Measurements from ENCODE around the gene DMPK. TPM values are rescaled to one million over a fixed set of nuclear protein-coding genes. Genes with fewer than 3 reads are reported as not detected.

The DMPK gene
- total RNA-seq, 1 donor from 2014 or later = 29.0 TPM

DNA sequence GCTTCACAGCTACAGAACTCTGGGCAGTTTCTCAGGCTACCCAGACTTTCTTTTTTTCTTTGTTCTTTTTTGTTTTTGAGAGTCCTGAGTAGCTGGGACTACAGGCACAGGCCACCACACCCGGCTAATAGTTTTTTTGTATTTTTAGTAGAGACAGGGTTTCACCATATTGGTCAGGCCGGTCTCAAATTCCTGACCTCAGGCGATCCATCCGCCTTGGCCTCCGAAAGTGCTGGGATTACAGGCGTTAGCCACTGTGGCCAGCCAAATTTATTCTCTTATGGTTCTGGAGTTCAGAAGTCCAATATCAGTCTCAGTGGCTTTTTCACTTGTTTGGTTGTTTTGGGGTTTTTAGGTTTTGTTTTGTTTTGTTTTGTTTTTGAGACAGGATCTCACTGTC is 36.7 kb downstream of the DMPK start:
- H3K36me3 ChIP-seq = no peaks in the 10 kb centered on the region
- H3K9me3 ChIP-seq = no peaks in the 10 kb centered on the region
- no peaks in the 10 kb centered on the region for H3K27me3 ChIP-seq
- H3K4me1 ChIP-seq = no peaks in the 10 kb centered on the region
- no peak for TF ChIP-seq POLR2AphosphoS5 (IDR thresholded peaks at IDR 0.05; ENCODE audit: insufficient read depth in 1 of 2, low read depth in 1 of 2)
- TF ChIP-seq, protein P1, sequence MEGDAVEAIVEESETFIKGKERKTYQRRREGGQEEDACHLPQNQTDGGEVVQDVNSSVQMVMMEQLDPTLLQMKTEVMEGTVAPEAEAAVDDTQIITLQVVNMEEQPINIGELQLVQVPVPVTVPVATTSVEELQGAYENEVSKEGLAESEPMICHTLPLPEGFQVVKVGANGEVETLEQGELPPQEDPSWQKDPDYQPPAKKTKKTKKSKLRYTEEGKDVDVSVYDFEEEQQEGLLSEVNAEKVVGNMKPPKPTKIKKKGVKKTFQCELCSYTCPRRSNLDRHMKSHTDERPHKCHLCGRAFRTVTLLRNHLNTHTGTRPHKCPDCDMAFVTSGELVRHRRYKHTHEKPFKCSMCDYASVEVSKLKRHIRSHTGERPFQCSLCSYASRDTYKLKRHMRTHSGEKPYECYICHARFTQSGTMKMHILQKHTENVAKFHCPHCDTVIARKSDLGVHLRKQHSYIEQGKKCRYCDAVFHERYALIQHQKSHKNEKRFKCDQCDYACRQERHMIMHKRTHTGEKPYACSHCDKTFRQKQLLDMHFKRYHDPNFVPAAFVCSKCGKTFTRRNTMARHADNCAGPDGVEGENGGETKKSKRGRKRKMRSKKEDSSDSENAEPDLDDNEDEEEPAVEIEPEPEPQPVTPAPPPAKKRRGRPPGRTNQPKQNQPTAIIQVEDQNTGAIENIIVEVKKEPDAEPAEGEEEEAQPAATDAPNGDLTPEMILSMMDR (IDR thresholded peaks at IDR 0.05) = no peak
- no peak for TF ChIP-seq POLR2A (IDR thresholded peaks at IDR 0.05)
- intact Hi-C loops (cut with DNase I) = no loop called here
- no peak overlapping the region for H3K4me3 ChIP-seq
- no peak overlapping the region for H3K27ac ChIP-seq
- no peak for DNase-seq (ENCODE audit: extremely low spot score in 2 of 2)

DNA sequence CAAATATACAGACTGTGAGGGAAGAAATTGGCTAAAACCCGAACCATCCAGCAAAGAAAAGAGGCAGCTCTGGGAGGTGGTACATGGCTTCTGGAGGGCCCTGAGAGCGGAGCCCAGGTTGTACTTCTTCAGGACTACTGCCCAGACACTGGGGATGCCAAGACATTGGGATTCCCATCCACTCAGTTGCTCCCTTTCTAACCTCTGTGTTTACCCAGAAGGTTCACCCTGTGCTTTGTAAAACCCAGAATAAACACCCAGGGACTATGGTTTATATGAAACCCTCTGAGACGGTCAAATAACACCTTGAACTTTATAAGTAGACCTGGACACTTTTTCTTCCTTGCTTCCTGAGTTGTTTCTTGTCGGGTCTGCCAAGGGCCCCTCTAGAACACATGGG is 39.3 kb downstream of the DMPK start:
- Histone ChIP-seq H3K4me1 (no peaks in the 10 kb centered on the region), H3K36me3 (no peaks in the 10 kb centered on the region), H3K27me3 (no peaks in the 10 kb centered on the region), H3K9me3 (no peaks in the 10 kb centered on the region), H3K4me3 (no peak overlapping the region), H3K27ac (no peak overlapping the region)
- TF ChIP-seq POLR2AphosphoS5 (IDR thresholded peaks at IDR 0.05; ENCODE audit: insufficient read depth in 1 of 2, low read depth in 1 of 2) = no peak
- TF ChIP-seq, protein P1 (IDR thresholded peaks at IDR 0.05) = no peak
- TF ChIP-seq POLR2A (IDR thresholded peaks at IDR 0.05) = no peak
- intact Hi-C loops (cut with DNase I) = no loop called here
- no peak for DNase-seq (ENCODE audit: extremely low spot score in 2 of 2)

DNA sequence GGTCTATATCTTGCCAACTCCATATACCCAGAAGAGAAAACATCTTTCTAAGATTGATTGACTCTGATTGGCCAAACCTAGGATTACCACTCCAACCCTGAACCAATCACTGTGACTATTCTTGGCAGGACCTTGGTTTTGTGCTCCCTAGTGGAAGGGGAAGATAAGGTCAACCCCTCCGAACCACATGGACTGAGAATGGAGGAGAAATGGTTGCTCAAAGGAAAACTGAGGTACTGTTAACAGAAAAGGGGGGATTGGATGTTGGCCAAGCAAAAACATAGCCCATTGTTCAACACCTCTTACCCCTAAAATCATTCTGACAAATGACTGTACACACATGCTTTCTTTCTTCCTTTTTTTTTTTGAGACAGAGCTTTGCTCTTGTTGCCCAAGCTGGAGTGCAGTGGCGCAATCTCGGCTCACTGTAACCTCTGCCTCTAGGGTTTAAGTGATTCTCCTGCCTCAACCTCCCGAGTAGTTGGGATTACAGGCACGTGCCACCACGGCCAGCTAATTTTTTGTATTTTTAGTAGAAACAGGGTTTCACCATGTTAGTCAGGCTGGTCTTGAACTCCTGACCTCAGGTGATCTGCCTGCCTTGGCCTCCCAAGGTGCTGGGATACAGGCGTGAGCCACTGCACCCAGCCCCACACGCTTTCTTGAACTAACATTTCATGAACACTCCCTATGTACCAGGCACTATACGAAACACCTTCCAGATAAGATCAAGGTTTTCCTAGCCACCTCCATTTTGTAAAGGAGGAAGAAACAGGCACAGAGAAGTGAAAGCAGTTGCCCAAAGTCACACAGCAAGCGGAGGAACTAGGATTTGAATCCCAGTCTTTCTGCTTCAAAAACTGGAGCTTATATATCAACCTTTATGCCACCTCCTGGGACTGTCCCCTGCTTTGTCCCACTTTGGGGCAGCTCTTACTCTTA is 42.5 kb downstream of the DMPK start:
- TF ChIP-seq, protein P1 (IDR thresholded peaks at IDR 0.05) = no peak
- TF ChIP-seq POLR2A (IDR thresholded peaks at IDR 0.05) = no peak
- TF ChIP-seq POLR2AphosphoS5 (IDR thresholded peaks at IDR 0.05; ENCODE audit: insufficient read depth in 1 of 2, low read depth in 1 of 2) = no peak
- Histone ChIP-seq H3K36me3 (no peaks in the 10 kb centered on the region), H3K27ac (no peak overlapping the region), H3K9me3 (no peaks in the 10 kb centered on the region), H3K4me1 (no peaks in the 10 kb centered on the region), H3K27me3 (no peaks in the 10 kb centered on the region), H3K4me3 (no peak overlapping the region)
- intact Hi-C loops (cut with DNase I) = no loop called here
- DNase-seq (ENCODE audit: extremely low spot score in 2 of 2) = no peak

DNA sequence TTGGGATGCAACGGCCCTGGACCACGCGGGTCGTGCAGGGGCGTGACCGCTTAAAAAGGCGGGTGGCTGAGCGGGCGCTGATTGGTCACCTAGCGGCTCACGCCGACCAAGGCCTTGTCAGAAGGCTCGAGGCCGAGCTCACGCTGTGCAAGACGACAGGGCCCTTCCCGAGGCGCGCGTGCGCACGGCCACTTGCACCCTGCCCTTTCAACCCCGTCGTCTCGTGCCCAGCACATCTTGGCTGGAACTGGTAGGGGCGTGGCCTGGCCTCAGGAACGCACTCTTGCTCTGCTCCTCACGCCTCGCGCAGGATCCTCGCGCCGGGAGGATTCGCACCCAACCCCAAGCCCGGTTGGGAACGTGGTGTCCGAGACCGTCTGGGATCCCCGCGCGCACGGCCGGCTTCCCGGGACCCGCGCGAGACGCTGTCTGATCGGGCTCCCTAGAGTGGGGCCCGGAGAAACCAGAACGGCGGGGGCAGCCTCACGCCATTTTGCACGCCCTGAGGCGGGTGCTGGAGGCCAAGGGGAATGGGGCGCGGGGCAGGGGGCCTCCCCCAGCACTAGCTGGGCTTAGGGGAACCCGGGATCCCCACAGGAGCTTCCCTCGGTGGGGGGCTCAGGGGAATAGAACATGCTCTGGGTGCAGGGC is 49.0 kb downstream of the DMPK start, which contains the start of gene MEIOSIN:
TSS of gene MEIOSIN (plus strand) at position 280 of the 651 bp plus-strand sequence. CDS start 1,938 bp downstream, outside the sequence.
- no peak within 1 kb of the TSS for H3K4me3 ChIP-seq
- intact Hi-C loops (cut with DNase I) = no loop called here
- H3K9me3 ChIP-seq = no peaks in the 10 kb centered on the region
- H3K27me3 ChIP-seq = no peaks in the 10 kb centered on the region
- no peak for DNase-seq (ENCODE audit: extremely low spot score in 2 of 2)
- no peaks in the 10 kb centered on the region for H3K36me3 ChIP-seq
- no peak for TF ChIP-seq POLR2AphosphoS5 (IDR thresholded peaks at IDR 0.05; ENCODE audit: insufficient read depth in 1 of 2, low read depth in 1 of 2)
- TF ChIP-seq, protein P1 (IDR thresholded peaks at IDR 0.05) = no peak
- no peak for TF ChIP-seq POLR2A (IDR thresholded peaks at IDR 0.05)
- peaks cover 21% of the 10 kb centered on the region for H3K4me1 ChIP-seq
- no peak within 1 kb of the TSS for H3K27ac ChIP-seq
